Kidney (tissue), 14 donors: ENCODE results near the gene GRM7. TPM values are rescaled to one million over a fixed set of nuclear protein-coding genes. Genes with fewer than 3 reads are reported as not detected.

Experiments used
- DNase-seq, 5 donors: peaks; one replicate each; pipeline ENCODE4 v3.0.0-alpha.2; 2013 to 2020
- FAIRE-seq: peaks from 2 replicates; lab custom pipeline; 2012; peaks lifted over from hg19 to GRCh38; lab: Jason Lieb, UNC
- H3K27ac ChIP-seq, 2 donors: one replicate each; pipeline ENCODE4 v1.7.0; 2013; ENCODE audit warnings: low read depth in 2 of 2, low read length in 2 of 2, inconsistent platforms in 1 of 2
- H3K27me3 ChIP-seq: one replicate; pipeline ENCODE4 v1.7.1; 2013; ENCODE audit warnings: low read length, inconsistent platforms; ENCODE audit not compliant: control insufficient read depth, insufficient read depth
- H3K36me3 ChIP-seq, 3 donors: one replicate each; pipeline versions ENCODE4 v1.7.0 to v1.7.1; 2013; ENCODE audit warnings: low read length in 3 of 3, control low read depth in 1 of 3, inconsistent platforms in 1 of 3; ENCODE audit not compliant: insufficient read depth in 3 of 3, control insufficient read depth in 2 of 3
- H3K4me1 ChIP-seq, 3 donors: one replicate each; pipeline versions ENCODE4 v1.7.0 to v1.7.1; 2013; ENCODE audit warnings: low read length in 3 of 3, inconsistent platforms in 1 of 3, low read depth in 1 of 3; ENCODE audit not compliant: control insufficient read depth in 2 of 3, insufficient read depth in 2 of 3
- H3K4me3 ChIP-seq, 3 donors: one replicate each; pipeline versions ENCODE4 v1.7.0 to v1.8.1; 2013; ENCODE audit warnings: low read length in 3 of 3, control low read depth in 1 of 3, inconsistent platforms in 1 of 3
- H3K9ac ChIP-seq, 3 donors: one replicate each; pipeline versions ENCODE4 v1.7.0 to v1.7.1; 2013; ENCODE audit warnings: low read length in 3 of 3, control low read depth in 1 of 3, inconsistent platforms in 1 of 3
- H3K9me3 ChIP-seq, 3 donors: one replicate each; pipeline versions ENCODE4 v1.7.0 to v1.7.1; 2013; ENCODE audit warnings: low read length in 3 of 3, control low read depth in 1 of 3, inconsistent platforms in 1 of 3; ENCODE audit not compliant: control insufficient read depth in 2 of 3, insufficient read depth in 1 of 3
- CTCF ChIP-seq: IDR thresholded peaks from 3 replicates; pipeline ENCODE4 v1.5.1; 2012; ENCODE audit warnings: mild to moderate bottlenecking, moderate library complexity, borderline replicate concordance; ENCODE audit not compliant: insufficient read depth; ENCODE audit errors: extremely low read depth
- intact Hi-C: fragments of 100-400 bp; cut with DNase I; formaldehyde crosslinking; loops from one replicate; pipeline ENCODE4 v1.11.1; 2022
- polyA plus RNA-seq: library from polyadenylated mRNA; stranded (reverse); fragments of 350-450 nt; fragmentation: Illumina TruSeq; extraction: RNeasy Lipid Tissue Mini Kit (QIAGEN cat#74804); gene quantifications from one replicate; pipeline ENCODE4 v1.2.3, GENCODE V29; 2014; ENCODE audit warnings: low read depth, low replicate concordance; ENCODE audit not compliant: insufficient read depth
- total RNA-seq: library from RNA; stranded (reverse); fragmentation: NEBNext Ultra II Directional; extraction: Animal tissue kit (Norgen Biotek cat#: 25700); gene quantifications from one replicate; pipeline ENCODE4 v1.2.1, GENCODE V29; 2021
- donor health status: control.
- donor health status: control.
- donor health status: control.
- donor health status: control.
- donor health status: control.
- donor health status: DM: yes; HTN: yes; CAD: no.
- donor health status: Normal renal cell carcinoma (clear cell type).

GRM7 gene
- total and polyA plus RNA-seq, 2 donors from 2014 or later = 0.16 TPM; not detected in 1

GRCh38 chr3:7211740-7212139, 350.8 kb downstream of the GRM7 start:
- Histone ChIP-seq H3K27ac (no peak overlapping the region), H3K9me3 (no peaks in the 10 kb centered on the region), H3K4me1 (no peaks in the 10 kb centered on the region), H3K4me3 (no peak overlapping the region), H3K9ac (no peak overlapping the region), H3K27me3 (no peaks in the 10 kb centered on the region), H3K36me3 (no peaks in the 10 kb centered on the region)
- no peak for TF ChIP-seq CTCF
- FAIRE-seq (no peak), DNase-seq (peak in 1 of 5 donors; percentile 9)
- intact Hi-C loops = no loop called here

GRCh38 chr3:7215706-7216105, 354.8 kb downstream of the GRM7 start:
- Histone ChIP-seq H3K9me3 (no peaks in the 10 kb centered on the region), H3K27me3 (no peaks in the 10 kb centered on the region), H3K9ac (no peak overlapping the region), H3K4me1 (no peaks in the 10 kb centered on the region), H3K4me3 (no peak overlapping the region), H3K27ac (no peak overlapping the region), H3K36me3 (no peaks in the 10 kb centered on the region)
- FAIRE-seq (no peak), DNase-seq (no peak)
- intact Hi-C loops = no loop called here
- TF ChIP-seq CTCF = no peak

GRCh38 chr3:7226393-7226792, 365.5 kb downstream of the GRM7 start:
- no peak overlapping the region for H3K4me3 ChIP-seq
- no peaks in the 10 kb centered on the region for H3K36me3 ChIP-seq
- H3K27me3 ChIP-seq = no peaks in the 10 kb centered on the region
- FAIRE-seq (no peak), DNase-seq (no peak)
- H3K27ac ChIP-seq = no peak overlapping the region
- no peak for TF ChIP-seq CTCF
- intact Hi-C loops = no loop called here
- H3K9ac ChIP-seq = no peak overlapping the region
- no peaks in the 10 kb centered on the region for H3K9me3 ChIP-seq
- no peaks in the 10 kb centered on the region for H3K4me1 ChIP-seq

- no peak for FAIRE-seq
Measured at GRCh38 chr3:7238565-7239295, 377.8 kb downstream of the GRM7 start.

More at GRCh38 chr3:7238565-7239295, 377.8 kb downstream of the GRM7 start:
- no peak for TF ChIP-seq CTCF
- no peak overlapping the region for H3K4me3 ChIP-seq
- intact Hi-C loops = no loop called here
- H3K36me3 ChIP-seq = no peaks in the 10 kb centered on the region
- no peak overlapping the region for H3K9ac ChIP-seq
- no peak for DNase-seq
- no peak overlapping the region for H3K27ac ChIP-seq
- no peaks in the 10 kb centered on the region for H3K9me3 ChIP-seq
- H3K4me1 ChIP-seq = no peaks in the 10 kb centered on the region
- no peaks in the 10 kb centered on the region for H3K27me3 ChIP-seq
